ENCODE results near the gene KCNMA1. TPM values are rescaled to one million over a fixed set of nuclear protein-coding genes. Genes with fewer than 3 reads are reported as not detected.

KCNMA1 gene
- total and polyA plus RNA-seq, 10 of the 15 experiments (the other 5 are each of a cell fraction or from before 2014, with no cell fraction given) = 8.5 to 77.0 (median 21.3) TPM

DNA sequence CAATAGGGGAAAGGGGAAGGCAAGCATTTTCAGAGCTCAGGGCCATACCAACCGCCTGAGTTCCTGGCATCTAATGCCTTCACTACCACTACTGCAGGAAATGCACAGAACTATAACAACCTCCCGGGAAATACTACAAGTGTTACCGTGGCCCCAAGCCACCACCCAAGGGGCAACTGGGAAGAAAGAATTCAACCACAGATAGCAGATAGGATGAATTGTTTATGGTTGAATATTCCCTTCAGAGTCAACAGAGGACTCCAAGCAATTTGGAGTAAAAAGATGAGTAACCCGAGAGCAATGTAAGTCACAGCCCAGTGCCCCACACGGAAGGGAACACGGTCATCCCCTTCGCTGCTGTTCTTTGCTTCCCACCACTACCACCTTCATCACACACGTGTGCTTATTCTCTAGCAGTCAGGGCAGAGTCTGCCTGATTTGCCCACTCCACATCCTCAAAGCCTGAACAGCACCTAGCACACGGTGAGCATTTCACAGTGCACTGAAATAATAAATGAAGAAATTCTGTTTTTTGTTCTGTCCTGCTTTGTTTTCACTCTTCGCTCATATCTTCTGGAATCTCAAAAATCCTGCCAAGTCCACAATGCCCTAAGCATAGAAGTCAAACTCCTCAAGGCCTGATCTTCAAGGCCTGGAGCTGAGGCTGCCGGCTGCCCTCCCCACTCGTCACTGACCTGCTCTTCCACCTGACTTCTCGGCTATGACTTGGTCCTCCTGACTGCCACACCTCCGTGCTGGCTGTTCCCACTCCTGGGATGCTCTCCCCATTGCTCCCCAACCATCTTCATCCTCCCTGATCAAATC, 221.1 kb downstream of the KCNMA1 start:
- H3K4me2 ChIP-seq (ENCODE audit: control insufficient read depth, insufficient read depth) = no peak overlapping the region
- CTCF ChIA-PET = interaction anchor here (0.7 to 1.5 kb wide), 2 partner anchors 20 to 22 kb away, joined by 3 read pairs; no protein-coding TSS in a partner anchor
- H3K4me3 ChIP-seq = no peak overlapping the region
- TF ChIP-seq YY1 (IDR thresholded peaks at IDR 0.05; ENCODE audit: low read depth, low read length) (no peak), TBL1XR1 (IDR thresholded peaks at IDR 0.05; ENCODE audit: low read depth, low read length) (no peak), CBX3 (IDR thresholded peaks at IDR 0.05; ENCODE audit: borderline replicate concordance, low read depth) (no peak), ZNF207 (IDR thresholded peaks at IDR 0.05; ENCODE audit: borderline replicate concordance) (no peak), CREB1 (IDR thresholded peaks at IDR 0.05; ENCODE audit: low read depth) (no peak), EGR1 (IDR thresholded peaks at IDR 0.05; ENCODE audit: borderline replicate concordance in 1 of 2, low read depth in 2 of 2, low read length in 2 of 2) (no peak), RCOR1 (conservative IDR thresholded peaks at IDR 0.05; ENCODE audit: low read depth, low read length) (no peak), ATF7 (IDR thresholded peaks at IDR 0.05; ENCODE audit: low read depth) (no peak), ZBED1 (IDR thresholded peaks at IDR 0.05; ENCODE audit: borderline replicate concordance) (no peak), IKZF1 (conservative IDR thresholded peaks at IDR 0.05) (no peak), ATF3 (IDR thresholded peaks at IDR 0.05; ENCODE audit: borderline replicate concordance, extremely low read depth, low read depth, low read length) (no peak), E2F8 (IDR thresholded peaks at IDR 0.05; ENCODE audit: low read depth, partially characterized antibody) (no peak), HDAC6 (IDR thresholded peaks at IDR 0.05; ENCODE audit: unreplicated experiment) (no peak), KAT2A (conservative IDR thresholded peaks at IDR 0.05; ENCODE audit: control insufficient read depth, low read depth, low read length) (no peak), JUNB (IDR thresholded peaks at IDR 0.05) (no peak), ZSCAN29 (IDR thresholded peaks at IDR 0.05) (no peak), PKNOX1 (IDR thresholded peaks at IDR 0.05) (no peak), HDGF (IDR thresholded peaks at IDR 0.05) (no peak), SREBF1 (IDR thresholded peaks at IDR 0.05; ENCODE audit: low read length) (no peak)
- TF ChIP-seq, protein P1, sequence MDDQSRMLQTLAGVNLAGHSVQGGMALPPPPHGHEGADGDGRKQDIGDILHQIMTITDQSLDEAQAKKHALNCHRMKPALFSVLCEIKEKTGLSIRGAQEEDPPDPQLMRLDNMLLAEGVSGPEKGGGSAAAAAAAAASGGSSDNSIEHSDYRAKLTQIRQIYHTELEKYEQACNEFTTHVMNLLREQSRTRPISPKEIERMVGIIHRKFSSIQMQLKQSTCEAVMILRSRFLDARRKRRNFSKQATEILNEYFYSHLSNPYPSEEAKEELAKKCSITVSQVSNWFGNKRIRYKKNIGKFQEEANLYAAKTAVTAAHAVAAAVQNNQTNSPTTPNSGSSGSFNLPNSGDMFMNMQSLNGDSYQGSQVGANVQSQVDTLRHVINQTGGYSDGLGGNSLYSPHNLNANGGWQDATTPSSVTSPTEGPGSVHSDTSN (IDR thresholded peaks at IDR 0.05; ENCODE audit: insufficient replicate concordance, low read depth, low read length) = no peak
- SMC1A ChIA-PET (ENCODE audit: uncharacterized antibody, unreplicated experiment) = interaction anchor here (1.1 to 1.8 kb wide), 3 partner anchors 12 to 25 kb away, joined by 3 to 5 read pairs (median 4); no protein-coding TSS in a partner anchor
- no peak for DNase-seq (ENCODE audit: low read depth, low spot score)
- POLR2A ChIA-PET = interaction anchor here (0.5 to 1.3 kb wide), 3 partner anchors 9 to 478 kb away, joined by 4 to 7 read pairs (median 4); no protein-coding TSS in a partner anchor
- no peak overlapping the region for H3K9ac ChIP-seq (ENCODE audit: control insufficient read depth, insufficient read depth, low read length)
- no peaks in the 10 kb centered on the region; a peak in 1 of 4 replicates for H3K27me3 ChIP-seq (replicated peaks in 1 of 2; ENCODE audit: control insufficient read depth in 2 of 2, insufficient read depth in 2 of 2, low read length in 1 of 2)
- no peak overlapping the region for H2AFZ ChIP-seq (ENCODE audit: control insufficient read depth, low read depth, low read length)
- H3K4me1 ChIP-seq (ENCODE audit: control insufficient read depth, insufficient read depth, low read length) = peaks cover 9% of the 10 kb centered on the region
- no peak for FAIRE-seq
- WGBS (ENCODE audit: insufficient coverage, insufficient replicate concordance, low lambda C conversion rate, missing lambda C conversion rate) = 27% methylated on average over 14 of the region's 14 CpGs
- intact Hi-C loops (cut with micrococcal nuclease; ENCODE audit: unreplicated experiment) (no loop called here), in situ Hi-C loops (cut with MboI) (no loop called here)
- RAD21 ChIA-PET (ENCODE audit: unreplicated experiment) = interaction anchor here (1.3 kb wide), 1 partner anchor 29 kb away, joined by 3 read pairs; no protein-coding TSS in a partner anchor
- no peak overlapping the region for H3K27ac ChIP-seq (ENCODE audit: control insufficient read depth, insufficient read depth)
- BruUV-seq (replicated peaks) = no TSS peak
- no peaks in the 10 kb centered on the region for H3K9me3 ChIP-seq (replicated peaks; ENCODE audit: control insufficient read depth, insufficient read depth, low read length)
- H4K20me1 ChIP-seq (ENCODE audit: control insufficient read depth, insufficient read depth) = no peaks in the 10 kb centered on the region
- no peak for ATAC-seq
- H3K36me3 ChIP-seq (ENCODE audit: control insufficient read depth in 2 of 2, insufficient read depth in 2 of 2, low read length in 1 of 2) = no peaks in the 10 kb centered on the region
- no peaks in the 10 kb centered on the region for H3K79me2 ChIP-seq (ENCODE audit: control insufficient read depth, insufficient read depth, low read length)
